NCI-H2227 treated with DMSO at 0.1 percent for 48 hours (cell line): ENCODE data around the gene KCNJ10.

Experiments
- DNase-seq: peaks from one replicate; lab custom pipeline; 2025; lab: John Stamatoyannopoulos, UW

KCNJ10 gene

GRCh38 chr1:160098852-160099561, 29.0 kb upstream of the KCNJ10 start:
- DNase-seq: peak; percentile 94

- DNase-seq: peak; percentile 89
Measured at GRCh38 chr1:160097911-160098851, 28.2 kb upstream of the KCNJ10 start, which contains the start of gene IGSF8. Gene IGSF8 (minus strand): TSS chr1:160098619. CDS start chr1:160098472, 147 bp downstream.

GRCh38 chr1:160097151-160097910, 27.4 kb upstream of the KCNJ10 start:
- no peak for DNase-seq

DNA sequence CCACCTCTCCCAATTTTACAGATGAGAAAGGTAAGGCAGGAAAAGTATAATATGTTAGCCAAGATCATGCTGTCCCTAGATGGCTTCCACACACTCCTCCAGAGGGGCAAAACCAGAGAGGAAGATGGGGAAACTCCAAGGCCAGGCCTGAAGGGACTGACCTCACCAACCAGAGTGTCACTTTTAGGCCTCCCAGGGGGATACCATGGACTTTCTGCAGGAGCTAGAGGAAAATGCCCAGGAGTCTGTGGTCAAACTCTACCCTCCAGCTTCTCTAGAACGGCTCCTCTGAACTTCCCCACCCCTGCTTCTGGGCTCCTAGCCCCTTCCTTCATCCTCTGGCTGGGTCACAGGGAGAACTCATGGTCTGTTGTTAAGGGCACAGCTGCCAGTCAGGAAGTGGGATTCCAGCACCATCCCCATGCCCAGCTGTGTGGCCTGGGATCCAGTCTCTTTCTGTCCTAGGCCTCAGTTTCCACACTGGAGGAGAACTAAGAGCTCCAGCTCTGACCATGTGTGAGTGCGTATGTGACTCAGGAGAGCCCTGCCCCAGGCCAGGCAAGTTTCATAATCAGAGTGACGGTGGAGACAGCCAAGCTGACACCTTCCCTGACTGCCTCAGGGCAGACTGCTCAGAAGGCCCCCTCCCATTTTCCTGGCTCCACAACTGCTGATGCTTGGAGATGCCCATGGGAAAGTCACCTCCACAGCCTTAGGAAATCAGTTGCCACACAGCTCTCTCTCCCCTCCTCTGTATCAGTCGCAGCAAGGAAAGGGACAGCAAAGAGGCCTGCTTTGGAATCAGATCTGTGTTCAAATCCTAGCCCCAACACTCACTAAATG, 26.5 kb upstream of the KCNJ10 start:
- DNase-seq: no peak

DNA sequence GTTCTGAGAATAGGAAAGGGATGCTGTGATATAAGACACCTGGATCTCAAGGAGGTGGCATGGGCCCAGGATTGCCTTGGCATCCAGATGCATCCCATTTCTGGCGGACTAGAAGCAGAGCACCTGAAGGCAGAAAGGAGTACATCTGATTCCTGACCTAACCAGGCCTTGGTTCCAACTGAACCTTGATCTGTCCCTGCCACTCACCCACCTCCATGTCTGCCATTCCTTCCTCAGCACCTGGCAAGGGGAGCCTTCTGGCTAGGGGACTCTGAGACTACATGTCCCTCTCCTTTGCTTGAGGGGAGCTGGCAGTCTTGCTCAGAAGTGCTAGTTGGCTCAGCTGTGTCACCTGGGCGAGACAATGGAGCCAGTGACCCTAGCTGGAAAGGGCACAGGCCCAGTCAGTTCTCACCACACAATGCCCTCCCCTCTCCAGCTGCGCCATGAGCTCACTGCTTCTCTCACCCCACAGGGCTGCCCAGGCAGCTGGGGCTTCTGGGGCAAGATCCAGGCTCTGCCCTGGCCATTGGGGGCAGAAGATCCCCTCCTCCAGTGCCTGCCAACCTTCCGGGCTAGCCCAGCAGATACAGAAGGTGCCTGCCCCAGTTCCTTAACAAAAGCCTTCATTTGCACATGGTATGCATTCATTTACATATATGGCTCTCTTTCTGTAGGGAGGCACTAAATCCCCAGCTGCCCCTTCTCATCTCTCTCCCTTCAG, 25.6 kb upstream of the KCNJ10 start:
- DNase-seq: no peak

GRCh38 chr1:160094806-160095205, 24.8 kb upstream of the KCNJ10 start:
- no peak for DNase-seq

DNA sequence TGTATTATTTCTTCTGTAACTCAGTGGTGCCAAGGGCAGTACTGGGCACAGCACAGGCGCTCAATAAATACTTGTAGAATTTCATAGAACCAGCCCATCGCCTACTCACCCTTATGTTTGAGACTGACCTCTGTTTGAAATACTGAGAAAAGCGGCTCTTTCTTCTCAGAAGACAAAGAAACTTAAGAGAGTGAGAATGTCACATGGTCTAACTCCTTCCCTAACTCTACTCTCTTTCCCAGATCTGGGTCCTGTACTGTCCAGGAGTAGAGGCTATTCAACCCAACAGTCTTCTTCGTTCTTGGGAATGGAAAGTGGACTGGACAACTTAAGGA, 24.3 kb upstream of the KCNJ10 start:
- DNase-seq: no peak

DNA sequence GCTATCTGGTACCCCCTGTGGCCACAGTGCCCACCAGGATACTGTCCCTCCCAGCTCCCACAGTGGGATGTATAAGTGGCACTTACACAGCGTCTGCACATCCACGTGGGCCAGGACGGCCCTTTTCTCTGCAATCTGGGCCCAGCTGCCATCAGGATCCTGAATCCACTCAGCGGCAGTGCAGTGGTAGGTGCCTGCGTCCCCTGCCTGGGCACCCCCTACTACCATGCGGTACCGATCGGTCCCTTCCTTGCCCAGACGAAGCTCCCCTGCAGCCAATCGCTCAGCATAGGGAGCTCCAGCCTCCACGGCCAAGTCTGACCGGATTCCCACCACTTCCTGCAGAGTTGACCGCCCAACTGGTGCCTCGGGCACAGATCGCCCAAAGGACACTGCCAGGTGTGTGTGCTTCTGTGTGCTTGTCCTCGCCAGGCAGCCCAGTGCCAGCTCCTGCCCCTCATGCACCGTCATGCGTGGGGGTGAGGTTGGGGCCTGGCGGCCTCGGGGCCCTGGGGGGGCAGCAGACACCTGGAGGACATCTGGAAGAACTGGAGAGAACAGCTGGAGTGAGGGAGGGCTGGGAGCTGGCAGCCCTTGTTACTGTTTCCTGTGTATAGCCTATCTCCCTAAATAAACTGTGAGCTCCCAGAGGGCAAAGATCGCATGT, 23.8 kb upstream of the KCNJ10 start:
- no peak for DNase-seq

- DNase-seq: no peak
Measured at GRCh38 chr1:160093069-160093395, 23.1 kb upstream of the KCNJ10 start.

- no peak for DNase-seq
Measured at GRCh38 chr1:160092366-160093068, 22.6 kb upstream of the KCNJ10 start.

- no peak for DNase-seq
Measured at GRCh38 chr1:160091666-160092223, 21.8 kb upstream of the KCNJ10 start.

DNA sequence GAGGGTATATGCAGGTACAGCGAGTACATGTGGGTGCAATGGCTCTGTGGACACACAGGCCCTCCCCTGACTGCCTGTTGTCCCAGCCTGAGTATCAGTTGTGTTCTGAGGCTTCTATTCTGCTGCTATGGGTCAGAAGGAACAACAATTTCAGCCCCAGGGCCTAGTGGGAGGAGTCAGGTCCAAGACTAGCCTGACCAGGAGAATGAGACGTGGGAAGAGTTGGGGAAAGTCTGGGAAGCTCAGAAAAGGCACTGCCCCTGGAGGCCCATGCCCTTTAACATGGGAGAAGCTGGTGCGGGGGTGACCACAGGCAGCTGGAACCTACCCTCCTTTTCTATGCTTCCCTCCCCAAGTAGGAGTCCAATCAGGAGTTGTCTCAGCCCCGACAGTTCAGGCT, 20.8 kb upstream of the KCNJ10 start:
- DNase-seq: no peak

DNA sequence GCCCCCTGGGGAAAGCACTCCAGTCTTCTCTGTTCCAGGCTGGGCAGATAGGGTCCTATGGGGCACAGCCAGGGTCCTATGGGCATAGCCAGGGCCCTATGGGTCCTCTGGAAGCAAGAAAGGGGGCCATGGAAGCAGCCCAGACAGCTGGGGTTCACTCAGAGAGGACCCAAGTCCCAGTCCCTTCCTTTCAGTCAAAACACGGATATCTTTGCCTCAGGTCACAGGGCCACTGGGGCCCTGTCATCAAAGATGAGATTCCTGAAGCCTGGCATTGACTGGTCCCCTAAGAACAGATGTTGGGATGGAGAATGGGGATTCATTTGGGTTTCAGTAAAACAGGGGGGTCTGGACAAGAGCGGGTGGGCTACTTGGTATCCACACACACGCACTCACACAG, 19.9 kb upstream of the KCNJ10 start:
- no peak for DNase-seq

- no peak for DNase-seq
Measured at GRCh38 chr1:160087118-160087662, 17.2 kb upstream of the KCNJ10 start.

- no peak for DNase-seq
Measured at GRCh38 chr1:160086456-160086892, 16.5 kb upstream of the KCNJ10 start.

DNA sequence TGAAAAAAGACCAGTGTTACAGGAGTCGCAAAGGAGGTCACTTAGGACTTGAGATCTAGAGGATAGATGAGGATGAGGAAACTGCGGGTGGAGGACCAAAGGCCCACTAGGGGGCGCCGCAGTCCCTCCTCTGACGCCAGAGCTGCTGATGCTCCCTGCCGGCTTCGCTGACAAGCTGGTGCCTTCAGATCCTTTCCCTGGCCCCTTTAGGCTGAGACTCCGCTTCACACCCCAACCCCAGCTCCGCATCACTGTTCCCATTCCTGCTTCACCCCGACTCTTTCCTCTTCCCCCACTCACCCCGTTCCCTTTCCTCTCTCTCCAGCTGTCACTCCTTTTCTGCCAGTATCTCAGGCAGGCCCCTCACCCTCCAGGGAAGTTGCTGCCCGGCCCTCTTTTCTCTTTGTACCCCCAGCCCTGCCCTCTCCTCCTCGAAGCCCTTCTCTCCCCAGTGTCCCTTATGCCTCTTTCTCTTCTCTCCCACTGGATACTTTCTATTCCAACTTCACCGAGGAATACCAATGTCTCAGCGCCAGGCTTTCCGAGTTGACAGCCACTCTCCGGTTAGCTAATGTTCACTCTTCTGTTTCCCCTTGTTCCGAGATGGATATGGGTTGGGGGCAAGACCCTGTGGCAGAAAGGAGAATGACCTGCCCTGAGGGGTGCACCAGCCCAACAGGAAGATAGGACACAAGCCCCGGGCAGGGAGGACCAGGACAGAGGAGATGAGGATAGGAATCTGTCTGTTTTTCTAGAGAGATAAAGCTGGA, 15.9 kb upstream of the KCNJ10 start:
- peak; percentile 52 for DNase-seq

DNA sequence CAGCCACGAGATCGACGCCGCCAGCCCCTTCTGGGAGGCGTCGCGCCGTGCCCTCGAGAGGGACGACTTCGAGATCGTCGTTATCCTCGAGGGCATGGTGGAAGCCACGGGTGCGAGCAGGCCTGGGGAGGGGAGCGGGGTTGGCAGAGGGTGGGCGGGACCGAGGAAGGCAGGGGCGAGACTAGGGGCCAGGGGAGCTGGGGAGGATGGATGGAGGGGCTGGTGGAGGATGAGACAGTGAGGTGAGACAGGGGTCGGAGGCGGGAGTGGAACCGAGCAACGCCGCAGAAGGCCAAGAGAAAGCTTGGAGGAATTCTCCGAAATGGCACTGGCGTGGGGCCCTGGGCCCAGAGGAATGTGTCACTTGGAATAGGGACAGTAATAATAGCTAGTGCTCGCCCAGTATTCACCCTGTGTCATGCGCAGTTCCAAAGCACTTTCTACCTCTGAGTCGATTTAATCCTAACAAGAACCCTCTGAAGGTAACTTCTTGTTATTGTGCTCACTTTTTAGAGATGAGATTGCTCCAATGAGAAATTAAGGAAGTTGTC, 14.9 kb upstream of the KCNJ10 start:
- no peak for DNase-seq
